IMR-90 (cell line): ENCODE data around the gene TMC8. TPM values are rescaled to one million over a fixed set of nuclear protein-coding genes. Genes with fewer than 3 reads are reported as not detected.

Source experiments
- ATAC-seq: fragments of 200-7000 bp; cut with Tn5 transposase; 2 replicates; pipeline ENCODE4 v1.9.1; 2020; ENCODE audit warnings: low read depth, mild to moderate bottlenecking, moderate library complexity
- BruUV-seq: library from RNA; stranded (reverse); fragments of 400-500 nt; replicated peaks from 2 replicates; lab custom pipeline; 2021; lab: Mats Ljungman, UMichigan
- CTCF ChIA-PET: fragments of 300-600 bp; formaldehyde crosslinking; extraction: SDS; loops from one replicate; lab custom pipeline; 2021; ENCODE audit warnings: antibody characterized with exemption; lab: Yijun Ruan, JAX
- POLR2A ChIA-PET: fragments of 300-600 bp; sonication (Branson Sonifier 250); formaldehyde crosslinking; loops from one replicate; lab custom pipeline; 2022; ENCODE audit warnings: antibody characterized with exemption; ENCODE audit not compliant: unreplicated experiment; lab: Charles Lee
- DNase-seq: peaks from one replicate; pipeline ENCODE4 v3.0.0; 2013
- H2AFZ ChIP-seq: replicated peaks from 2 replicates; pipeline ENCODE3; 2013; ENCODE audit warnings: low read length, mild to moderate bottlenecking; ENCODE audit not compliant: poor library complexity
- H2AK5ac ChIP-seq: 2 replicates; pipeline ENCODE4 v1.6.1; 2013; ENCODE audit warnings: low read depth, low read length, inconsistent platforms
- H2AK9ac ChIP-seq: replicated peaks from 2 replicates; pipeline ENCODE3; 2013; ENCODE audit warnings: mild to moderate bottlenecking, low read depth, low read length, moderate library complexity; ENCODE audit not compliant: poor library complexity
- H2BK120ac ChIP-seq: 2 replicates; pipeline ENCODE4 v1.6.1; 2013; ENCODE audit warnings: low read depth, low read length, inconsistent platforms
- H2BK15ac ChIP-seq: 3 replicates; pipeline ENCODE4 v1.6.1; 2013; ENCODE audit warnings: low read depth, low read length, inconsistent platforms
- H2BK20ac ChIP-seq: 2 replicates; pipeline ENCODE4 v1.6.1; 2013; ENCODE audit warnings: low read depth, mild to moderate bottlenecking, inconsistent platforms, low read length, moderate library complexity
- H2BK5ac ChIP-seq: 2 replicates; pipeline ENCODE4 v1.6.1; 2013; ENCODE audit warnings: mild to moderate bottlenecking, low read depth, low read length, inconsistent platforms; ENCODE audit not compliant: poor library complexity, severe bottlenecking
- H3K14ac ChIP-seq: replicated peaks from 2 replicates; pipeline ENCODE4 v1.6.1; 2013; ENCODE audit warnings: low read depth, low read length, inconsistent platforms
- H3K18ac ChIP-seq: 2 replicates; pipeline ENCODE4 v1.6.1; 2013; ENCODE audit warnings: low read depth, low read length, control low read depth
- H3K23ac ChIP-seq: 2 replicates; pipeline ENCODE4 v1.6.1; 2013; ENCODE audit warnings: low read depth, low read length, inconsistent platforms
- H3K27ac ChIP-seq: 2 replicates; pipeline ENCODE4 v1.5.1; 2013; ENCODE audit warnings: mild to moderate bottlenecking, control low read depth, low read length; ENCODE audit not compliant: insufficient read depth
- H3K27me3 ChIP-seq: 2 replicates; pipeline ENCODE4 v1.6.1; 2013; ENCODE audit warnings: low read length; ENCODE audit not compliant: control insufficient read depth, insufficient read depth
- H3K36me3 ChIP-seq: 2 replicates; pipeline ENCODE4 v1.6.1; 2013; ENCODE audit warnings: low read length, mixed read lengths; ENCODE audit not compliant: control insufficient read depth, insufficient read depth
- H3K4ac ChIP-seq: 2 replicates; pipeline ENCODE4 v1.6.1; 2013; ENCODE audit warnings: low read depth, low read length, inconsistent platforms
- H3K4me1 ChIP-seq: 2 replicates; pipeline ENCODE4 v1.6.1; 2013; ENCODE audit warnings: low read length, mixed read lengths; ENCODE audit not compliant: control insufficient read depth, insufficient read depth
- H3K4me2 ChIP-seq: 2 replicates; pipeline ENCODE4 v1.6.1; 2013; ENCODE audit warnings: low read depth, mild to moderate bottlenecking, control low read depth, low read length, moderate library complexity
- H3K4me3 ChIP-seq: 2 replicates; pipeline ENCODE4 v1.5.1; 2013; ENCODE audit warnings: low read depth, mild to moderate bottlenecking, control low read depth, low read length, moderate library complexity; ENCODE audit not compliant: insufficient read depth
- H3K56ac ChIP-seq: 2 replicates; pipeline ENCODE4 v1.6.1; 2013; ENCODE audit warnings: low read length, inconsistent platforms; ENCODE audit not compliant: insufficient read depth; ENCODE audit errors: extremely low read depth
- H3K79me1 ChIP-seq, 2 experiments: 2 replicates each; pipeline ENCODE4 v1.6.1; 2013; ENCODE audit warnings: low read length in 2 of 2, inconsistent platforms in 1 of 2, low read depth in 1 of 2
- H3K9ac ChIP-seq: 2 replicates; pipeline ENCODE4 v1.6.1; 2013; ENCODE audit warnings: low read depth, low read length, control low read depth
- H3K9me1 ChIP-seq: 2 replicates; pipeline ENCODE4 v1.6.1; 2013; ENCODE audit warnings: low read length, inconsistent platforms; ENCODE audit not compliant: insufficient read depth
- H3K9me3 ChIP-seq: 2 replicates; pipeline ENCODE4 v1.6.1; 2013; ENCODE audit warnings: low read length; ENCODE audit not compliant: control insufficient read depth, insufficient read depth
- H4K20me1 ChIP-seq: 2 replicates; pipeline ENCODE4 v1.6.1; 2013; ENCODE audit warnings: low read length, inconsistent platforms; ENCODE audit not compliant: insufficient read depth
- H4K5ac ChIP-seq: 2 replicates; pipeline ENCODE4 v1.6.1; 2013; ENCODE audit warnings: mild to moderate bottlenecking, low read depth, low read length, control low read depth
- H4K8ac ChIP-seq, 2 experiments: 2 replicates each; pipeline ENCODE4 v1.6.1; 2013; ENCODE audit warnings: low read depth in 2 of 2, low read length in 2 of 2, control low read depth in 1 of 2, inconsistent platforms in 1 of 2
- H4K91ac ChIP-seq: 2 replicates; pipeline ENCODE4 v1.6.1; 2013; ENCODE audit warnings: low read depth, low read length, inconsistent platforms; ENCODE audit not compliant: insufficient read depth
- BHLHE40 ChIP-seq: fragments of 150-350 bp; IDR thresholded peaks from 2 replicates; pipeline ENCODE4 v1.6.1; 2016; ENCODE audit warnings: mild to moderate bottlenecking, low read depth, low read length
- CEBPB ChIP-seq: IDR thresholded peaks from 2 replicates; pipeline ENCODE4 v1.6.1; 2012; ENCODE audit warnings: low read depth, low read length, improper control_type of control experiment
- CHD1 ChIP-seq: IDR thresholded peaks from 2 replicates; pipeline ENCODE4 v1.6.1; 2012; ENCODE audit warnings: low read depth, low read length, improper control_type of control experiment
- CTCF ChIP-seq: conservative IDR thresholded peaks from 2 replicates; pipeline ENCODE4 v1.5.1; 2012; ENCODE audit warnings: mild to moderate bottlenecking, low read depth, low read length, improper control_type of control experiment
- FOS ChIP-seq: fragments of 150-350 bp; IDR thresholded peaks from 2 replicates; pipeline ENCODE4 v1.6.1; 2016; ENCODE audit warnings: low read depth, low read length
- MAZ ChIP-seq: IDR thresholded peaks from 2 replicates; pipeline ENCODE4 v1.6.1; 2012; ENCODE audit warnings: low read depth, mild to moderate bottlenecking, low read length, improper control_type of control experiment, moderate library complexity, borderline replicate concordance
- MXI1 ChIP-seq: IDR thresholded peaks from 2 replicates; pipeline ENCODE4 v1.6.1; 2012; ENCODE audit warnings: low read depth, mild to moderate bottlenecking, low read length, moderate library complexity, borderline replicate concordance
- NFE2L2 ChIP-seq: fragments of 150-350 bp; IDR thresholded peaks from 2 replicates; pipeline ENCODE4 v1.6.1; 2016; ENCODE audit warnings: low read depth, mild to moderate bottlenecking, low read length
- RAD21 ChIP-seq: IDR thresholded peaks from 2 replicates; pipeline ENCODE4 v1.6.1; 2012; ENCODE audit warnings: low read length, improper control_type of control experiment
- SMC3 ChIP-seq: fragments of 150-350 bp; IDR thresholded peaks from 2 replicates; pipeline ENCODE4 v1.6.1; 2016; ENCODE audit warnings: low read depth, mild to moderate bottlenecking, antibody characterized with exemption, low read length, moderate library complexity
- USF2 ChIP-seq: fragments of 150-350 bp; IDR thresholded peaks from 2 replicates; pipeline ENCODE4 v1.6.1; 2017; ENCODE audit warnings: mild to moderate bottlenecking, antibody characterized with exemption, low read length, low read depth
- WGBS, 2 experiments: methylation state at CpG; one replicate each; pipeline versions ENCODE4 v1.1.5 to v1.1.7; 2013; ENCODE audit warnings: missing lambda C conversion rate in 2 of 2; ENCODE audit not compliant: insufficient read length in 1 of 2; ENCODE audit errors: extremely low coverage in 2 of 2; 5-methylcytosine and 5-hydroxymethylcytosine counted together
- dilution Hi-C: fragments of 300-500 bp; cut with HindIII; formaldehyde crosslinking; loops from one replicate; pipeline ENCODE4 v1.14.3; 2018; ENCODE audit warnings: low sequenced_read_pairs; ENCODE audit not compliant: unreplicated experiment
- in situ Hi-C: fragments of 300-500 bp; cut with MboI; formaldehyde crosslinking; loops from 3 replicates; pipeline ENCODE4 v1.14.3; 2019; ENCODE audit warnings: low sequenced_read_pairs, inconsistent platforms, mixed read lengths
- intact Hi-C: fragments of 100-400 bp; cut with micrococcal nuclease; formaldehyde crosslinking; loops from 2 replicates; pipeline ENCODE4 v1.10.0; 2022
- polyA plus RNA-seq, 3 experiments: library from polyadenylated mRNA; depleted of rRNA; stranded (reverse); fragments of >200 nt; gene quantifications; 2 replicates each; pipeline ENCODE4 v1.2.3, GENCODE V29; 2012; ENCODE audit warnings: low replicate concordance in 1 of 3
- total RNA-seq: library from RNA; depleted of rRNA; stranded (reverse); fragments of >200 nt; gene quantifications from 2 replicates; pipeline ENCODE4 v1.2.3, GENCODE V29; 2012

TMC8 gene
- total and polyA plus RNA-seq, 2 of the 4 experiments (the other 2 are of a cell fraction), result not detected

GRCh38 chr17:78131172-78132083 is 857 bp downstream of the TMC8 start (continued):
- no peak for TF ChIP-seq MAZ

- dilution Hi-C loops, result no loop called here
Observed at GRCh38 chr17:78132084-78132676, 1.6 kb downstream of the TMC8 start.

More at GRCh38 chr17:78132084-78132676, 1.6 kb downstream of the TMC8 start:
- Histone ChIP-seq H4K5ac (no peak overlapping the region), H3K23ac (no peak overlapping the region), H3K4me3 (no peak overlapping the region), H4K8ac (no peak overlapping the region), H2AK9ac (no peak overlapping the region), H3K79me1 (no peaks in the 10 kb centered on the region), H3K9me3 (no peaks in the 10 kb centered on the region), H3K4me2 (no peak overlapping the region), H2BK120ac (no peak overlapping the region), H3K4me1 (peaks cover 2% of the 10 kb centered on the region; the same call in 1 of the 2 replicates), H3K36me3 (no peaks in the 10 kb centered on the region), H4K91ac (no peak overlapping the region), H3K27me3 (peaks cover 80% of the 10 kb centered on the region), H2BK5ac (no peak overlapping the region), H3K4ac (no peak overlapping the region), H3K56ac (no peak overlapping the region), H3K14ac (no peak overlapping the region), H3K9me1 (no peaks in the 10 kb centered on the region), H4K20me1 (no peaks in the 10 kb centered on the region; the same call in 1 of the 2 replicates), H2AK5ac (no peak overlapping the region), H3K9ac (no peak overlapping the region), H3K18ac (no peak overlapping the region), H2BK15ac (no peak overlapping the region), H2BK20ac (no peak overlapping the region), H3K27ac (no peak overlapping the region), H2AFZ (peak overlapping the region; percentile 10)
- BruUV-seq, result no TSS peak
- no peak for DNase-seq
- in situ Hi-C loops, result no loop called here
- intact Hi-C loops, result no loop called here
- ChIA-PET POLR2A (no interaction called here), CTCF (no interaction called here)
- no peak for ATAC-seq
- no peak for TF ChIP-seq BHLHE40
- TF ChIP-seq USF2, result no peak
- no peak for TF ChIP-seq CTCF
- no peak for TF ChIP-seq RAD21
- TF ChIP-seq NFE2L2, result no peak
- no peak for TF ChIP-seq MXI1
- TF ChIP-seq CEBPB, result no peak
- no peak for TF ChIP-seq SMC3
- no peak for TF ChIP-seq MAZ
- TF ChIP-seq CHD1, result no peak
- TF ChIP-seq FOS, result no peak
- WGBS, 2 experiments, result 28% methylated on average over 18 of the region's 38 CpGs; no CpG with 5 or more reads in 1 of the 2 experiments
